Measurements from ENCODE around the gene SCLT1. TPM values are rescaled to one million over a fixed set of nuclear protein-coding genes. Genes with fewer than 3 reads are reported as not detected.

The SCLT1 gene
- polyA plus RNA-seq, 1 of the 3 experiments (the other 2 are of a cell fraction): 2.2 TPM

DNA sequence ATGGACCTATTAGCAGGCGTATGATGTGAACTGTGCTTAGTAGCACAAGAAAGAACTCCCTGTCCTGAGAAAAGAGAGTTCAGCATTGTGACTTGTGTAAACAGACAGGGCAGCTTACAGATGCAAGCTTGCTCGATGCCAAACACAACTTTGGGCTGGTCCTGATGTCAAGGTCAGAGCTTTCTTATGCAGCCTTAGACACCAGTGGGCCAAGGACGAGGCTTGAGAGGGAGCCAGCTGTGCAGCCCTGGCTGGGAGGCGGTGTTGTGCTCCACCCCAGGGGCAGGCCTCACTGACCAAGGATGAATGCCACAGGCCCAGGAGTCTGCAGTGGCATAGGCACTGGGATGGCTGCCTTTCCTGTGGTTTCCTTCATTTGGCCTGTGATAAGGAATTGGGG, 248.4 kb downstream of the SCLT1 start:
- Histone ChIP-seq H3F3A (replicated peaks; ENCODE audit: insufficient read depth) (no peaks in the 10 kb centered on the region), H3K9me2 (no peaks in the 10 kb centered on the region), H3K4me2 (no peak overlapping the region), H2AFZ (ENCODE audit: low read depth) (no peak overlapping the region), H4K20me1 (ENCODE audit: insufficient read depth) (peaks cover 4% of the 10 kb centered on the region; the same call in 1 of the 2 replicates), H3K9ac (no peak overlapping the region), H3K79me2 (ENCODE audit: insufficient read depth) (peaks cover 47% of the 10 kb centered on the region; the same call in 1 of the 2 replicates), H3K36me3 (replicated peaks in 1 of 2; ENCODE audit: control insufficient read depth in 1 of 2, insufficient read depth in 2 of 2, low read length in 1 of 2) (peaks cover 27 to 70% of the 10 kb centered on the region in 2 experiments), H3K4me1 (ENCODE audit: control insufficient read depth in 1 of 2, insufficient read depth in 2 of 2, low read depth in 1 of 2, low read length in 1 of 2) (peaks cover 0 to 6% of the 10 kb centered on the region in 2 experiments; a peak in 2 of 4 replicates), H3K9me3 (no peaks in the 10 kb centered on the region), H3K27me3 (ENCODE audit: insufficient read depth) (no peaks in the 10 kb centered on the region), H3K27ac (ENCODE audit: low read depth in 2 of 2, low read length in 1 of 2) (no peak overlapping the region), H3K4me3 (ENCODE audit: low read depth in 2 of 2, low read length in 1 of 2) (no peak overlapping the region)
- TF ChIP-seq MXI1 (IDR thresholded peaks at IDR 0.05; ENCODE audit: low read depth, low read length): no peak
- TF ChIP-seq, protein P1, sequence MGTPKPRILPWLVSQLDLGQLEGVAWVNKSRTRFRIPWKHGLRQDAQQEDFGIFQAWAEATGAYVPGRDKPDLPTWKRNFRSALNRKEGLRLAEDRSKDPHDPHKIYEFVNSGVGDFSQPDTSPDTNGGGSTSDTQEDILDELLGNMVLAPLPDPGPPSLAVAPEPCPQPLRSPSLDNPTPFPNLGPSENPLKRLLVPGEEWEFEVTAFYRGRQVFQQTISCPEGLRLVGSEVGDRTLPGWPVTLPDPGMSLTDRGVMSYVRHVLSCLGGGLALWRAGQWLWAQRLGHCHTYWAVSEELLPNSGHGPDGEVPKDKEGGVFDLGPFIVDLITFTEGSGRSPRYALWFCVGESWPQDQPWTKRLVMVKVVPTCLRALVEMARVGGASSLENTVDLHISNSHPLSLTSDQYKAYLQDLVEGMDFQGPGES (IDR thresholded peaks at IDR 0.05; ENCODE audit: low read depth, low read length): no peak
- no peak for TF ChIP-seq JUND (IDR thresholded peaks at IDR 0.05)
- TF ChIP-seq NFIC (IDR thresholded peaks at IDR 0.05; ENCODE audit: borderline replicate concordance): no peak
- no peak for TF ChIP-seq GATA2 (CRISPR knock-in tag; IDR thresholded peaks at IDR 0.05)
- no peak for TF ChIP-seq FOSL2 (IDR thresholded peaks at IDR 0.05; ENCODE audit: borderline replicate concordance, low read depth)
- no peak for TF ChIP-seq RCOR1 (IDR thresholded peaks at IDR 0.05; ENCODE audit: low read length)
- TF ChIP-seq, protein P2, sequence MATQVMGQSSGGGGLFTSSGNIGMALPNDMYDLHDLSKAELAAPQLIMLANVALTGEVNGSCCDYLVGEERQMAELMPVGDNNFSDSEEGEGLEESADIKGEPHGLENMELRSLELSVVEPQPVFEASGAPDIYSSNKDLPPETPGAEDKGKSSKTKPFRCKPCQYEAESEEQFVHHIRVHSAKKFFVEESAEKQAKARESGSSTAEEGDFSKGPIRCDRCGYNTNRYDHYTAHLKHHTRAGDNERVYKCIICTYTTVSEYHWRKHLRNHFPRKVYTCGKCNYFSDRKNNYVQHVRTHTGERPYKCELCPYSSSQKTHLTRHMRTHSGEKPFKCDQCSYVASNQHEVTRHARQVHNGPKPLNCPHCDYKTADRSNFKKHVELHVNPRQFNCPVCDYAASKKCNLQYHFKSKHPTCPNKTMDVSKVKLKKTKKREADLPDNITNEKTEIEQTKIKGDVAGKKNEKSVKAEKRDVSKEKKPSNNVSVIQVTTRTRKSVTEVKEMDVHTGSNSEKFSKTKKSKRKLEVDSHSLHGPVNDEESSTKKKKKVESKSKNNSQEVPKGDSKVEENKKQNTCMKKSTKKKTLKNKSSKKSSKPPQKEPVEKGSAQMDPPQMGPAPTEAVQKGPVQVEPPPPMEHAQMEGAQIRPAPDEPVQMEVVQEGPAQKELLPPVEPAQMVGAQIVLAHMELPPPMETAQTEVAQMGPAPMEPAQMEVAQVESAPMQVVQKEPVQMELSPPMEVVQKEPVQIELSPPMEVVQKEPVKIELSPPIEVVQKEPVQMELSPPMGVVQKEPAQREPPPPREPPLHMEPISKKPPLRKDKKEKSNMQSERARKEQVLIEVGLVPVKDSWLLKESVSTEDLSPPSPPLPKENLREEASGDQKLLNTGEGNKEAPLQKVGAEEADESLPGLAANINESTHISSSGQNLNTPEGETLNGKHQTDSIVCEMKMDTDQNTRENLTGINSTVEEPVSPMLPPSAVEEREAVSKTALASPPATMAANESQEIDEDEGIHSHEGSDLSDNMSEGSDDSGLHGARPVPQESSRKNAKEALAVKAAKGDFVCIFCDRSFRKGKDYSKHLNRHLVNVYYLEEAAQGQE (IDR thresholded peaks at IDR 0.05; ENCODE audit: low read depth, low read length): no peak
- no peak for TF ChIP-seq FOXJ3 (CRISPR knock-in tag; IDR thresholded peaks at IDR 0.05)
- TF ChIP-seq, protein P3, sequence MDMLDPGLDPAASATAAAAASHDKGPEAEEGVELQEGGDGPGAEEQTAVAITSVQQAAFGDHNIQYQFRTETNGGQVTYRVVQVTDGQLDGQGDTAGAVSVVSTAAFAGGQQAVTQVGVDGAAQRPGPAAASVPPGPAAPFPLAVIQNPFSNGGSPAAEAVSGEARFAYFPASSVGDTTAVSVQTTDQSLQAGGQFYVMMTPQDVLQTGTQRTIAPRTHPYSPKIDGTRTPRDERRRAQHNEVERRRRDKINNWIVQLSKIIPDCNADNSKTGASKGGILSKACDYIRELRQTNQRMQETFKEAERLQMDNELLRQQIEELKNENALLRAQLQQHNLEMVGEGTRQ (IDR thresholded peaks at IDR 0.05; ENCODE audit: borderline replicate concordance, low read depth, low read length): no peak
- no peak for TF ChIP-seq GABPA (IDR thresholded peaks at IDR 0.05; ENCODE audit: low read depth)
- TF ChIP-seq RXRA (IDR thresholded peaks at IDR 0.05; ENCODE audit: borderline replicate concordance, low read depth): no peak
- TF ChIP-seq TCF12 (IDR thresholded peaks at IDR 0.05): no peak
- TF ChIP-seq, protein P4, sequence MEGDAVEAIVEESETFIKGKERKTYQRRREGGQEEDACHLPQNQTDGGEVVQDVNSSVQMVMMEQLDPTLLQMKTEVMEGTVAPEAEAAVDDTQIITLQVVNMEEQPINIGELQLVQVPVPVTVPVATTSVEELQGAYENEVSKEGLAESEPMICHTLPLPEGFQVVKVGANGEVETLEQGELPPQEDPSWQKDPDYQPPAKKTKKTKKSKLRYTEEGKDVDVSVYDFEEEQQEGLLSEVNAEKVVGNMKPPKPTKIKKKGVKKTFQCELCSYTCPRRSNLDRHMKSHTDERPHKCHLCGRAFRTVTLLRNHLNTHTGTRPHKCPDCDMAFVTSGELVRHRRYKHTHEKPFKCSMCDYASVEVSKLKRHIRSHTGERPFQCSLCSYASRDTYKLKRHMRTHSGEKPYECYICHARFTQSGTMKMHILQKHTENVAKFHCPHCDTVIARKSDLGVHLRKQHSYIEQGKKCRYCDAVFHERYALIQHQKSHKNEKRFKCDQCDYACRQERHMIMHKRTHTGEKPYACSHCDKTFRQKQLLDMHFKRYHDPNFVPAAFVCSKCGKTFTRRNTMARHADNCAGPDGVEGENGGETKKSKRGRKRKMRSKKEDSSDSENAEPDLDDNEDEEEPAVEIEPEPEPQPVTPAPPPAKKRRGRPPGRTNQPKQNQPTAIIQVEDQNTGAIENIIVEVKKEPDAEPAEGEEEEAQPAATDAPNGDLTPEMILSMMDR (IDR thresholded peaks at IDR 0.05): no peak
- TF ChIP-seq TEAD4 (IDR thresholded peaks at IDR 0.05; ENCODE audit: borderline replicate concordance, insufficient read depth): no peak
- no peak for TF ChIP-seq RAD21 (IDR thresholded peaks at IDR 0.05; ENCODE audit: low read length)
- no peak for TF ChIP-seq MEF2A (IDR thresholded peaks at IDR 0.05; ENCODE audit: borderline replicate concordance, low read depth)
- no peak for TF ChIP-seq YY1 (IDR thresholded peaks at IDR 0.05; ENCODE audit: low read depth)
- TF ChIP-seq NRF1 (IDR thresholded peaks at IDR 0.05; ENCODE audit: low read depth, low read length): no peak
- WGBS (ENCODE audit: low lambda C conversion rate): 94% methylated on average over 3 of the region's 4 CpGs
- no peak for DNase-seq
- CTCF ChIA-PET: interaction anchor here (1.5 kb wide), 1 partner anchor 653 kb away, joined by 4 read pairs; no protein-coding TSS in a partner anchor
- POLR2A ChIA-PET: no interaction called here
